ENCODE measurements around the gene ADORA2A. TPM values are rescaled to one million over a fixed set of nuclear protein-coding genes. Genes with fewer than 3 reads are reported as not detected.

Gene ADORA2A
- total RNA-seq, 2 experiments from 2014 or later: 15.5 to 16.4 TPM

DNA sequence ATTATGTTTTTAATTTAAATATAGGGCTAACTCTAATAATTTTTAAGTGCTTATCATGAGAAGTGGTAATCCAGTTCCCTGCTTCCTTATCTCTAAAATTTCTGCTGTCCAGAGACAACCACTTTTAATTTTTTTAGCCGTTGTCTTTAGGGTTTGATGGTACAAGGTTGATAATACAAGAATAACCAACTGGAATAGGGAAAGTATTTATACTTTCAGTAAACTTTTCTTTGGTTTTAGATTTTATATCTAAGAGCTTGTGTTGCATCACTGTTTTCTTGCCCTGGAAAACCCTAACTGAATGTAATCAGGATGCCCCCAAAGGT, 46.5 kb upstream of the ADORA2A start:
- intact Hi-C loops (cut with DNase I, micrococcal nuclease): no loop called here
- Histone ChIP-seq H3K4me3 (ENCODE audit: low read length) (no peak overlapping the region), H3K27me3 (ENCODE audit: control insufficient read depth in 1 of 2, insufficient read depth in 2 of 2, low read length in 2 of 2) (no peaks in the 10 kb centered on the region), H3K27ac (ENCODE audit: low read depth in 1 of 2, low read length in 2 of 2) (no peak overlapping the region), H3K36me3 (ENCODE audit: insufficient read depth, low read length) (peaks cover 23% of the 10 kb centered on the region), H3K9me3 (ENCODE audit: control insufficient read depth in 1 of 2, insufficient read depth in 1 of 2, low read length in 2 of 2) (no peaks in the 10 kb centered on the region), H3K4me1 (ENCODE audit: insufficient read depth, low read length) (peaks cover 6% of the 10 kb centered on the region)
- Mint-ChIP-seq H3K36me3 (ENCODE audit: low read depth) (peaks cover 41% of the 10 kb centered on the region), H3K27me3 (no peaks in the 10 kb centered on the region), H3K4me3 (no peak overlapping the region), H3K4me1 (ENCODE audit: low read depth) (peaks cover 37% of the 10 kb centered on the region), H3K9me3 (no peaks in the 10 kb centered on the region), H3K27ac (no peak overlapping the region)
- TF ChIP-seq, protein P1, sequence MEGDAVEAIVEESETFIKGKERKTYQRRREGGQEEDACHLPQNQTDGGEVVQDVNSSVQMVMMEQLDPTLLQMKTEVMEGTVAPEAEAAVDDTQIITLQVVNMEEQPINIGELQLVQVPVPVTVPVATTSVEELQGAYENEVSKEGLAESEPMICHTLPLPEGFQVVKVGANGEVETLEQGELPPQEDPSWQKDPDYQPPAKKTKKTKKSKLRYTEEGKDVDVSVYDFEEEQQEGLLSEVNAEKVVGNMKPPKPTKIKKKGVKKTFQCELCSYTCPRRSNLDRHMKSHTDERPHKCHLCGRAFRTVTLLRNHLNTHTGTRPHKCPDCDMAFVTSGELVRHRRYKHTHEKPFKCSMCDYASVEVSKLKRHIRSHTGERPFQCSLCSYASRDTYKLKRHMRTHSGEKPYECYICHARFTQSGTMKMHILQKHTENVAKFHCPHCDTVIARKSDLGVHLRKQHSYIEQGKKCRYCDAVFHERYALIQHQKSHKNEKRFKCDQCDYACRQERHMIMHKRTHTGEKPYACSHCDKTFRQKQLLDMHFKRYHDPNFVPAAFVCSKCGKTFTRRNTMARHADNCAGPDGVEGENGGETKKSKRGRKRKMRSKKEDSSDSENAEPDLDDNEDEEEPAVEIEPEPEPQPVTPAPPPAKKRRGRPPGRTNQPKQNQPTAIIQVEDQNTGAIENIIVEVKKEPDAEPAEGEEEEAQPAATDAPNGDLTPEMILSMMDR (IDR thresholded peaks at IDR 0.05): no peak
- DNase-seq (no peak), ATAC-seq (ENCODE audit: poor library complexity) (no peak)
- POLR2A ChIA-PET: no interaction called here
- CTCF ChIA-PET: no interaction called here

DNA sequence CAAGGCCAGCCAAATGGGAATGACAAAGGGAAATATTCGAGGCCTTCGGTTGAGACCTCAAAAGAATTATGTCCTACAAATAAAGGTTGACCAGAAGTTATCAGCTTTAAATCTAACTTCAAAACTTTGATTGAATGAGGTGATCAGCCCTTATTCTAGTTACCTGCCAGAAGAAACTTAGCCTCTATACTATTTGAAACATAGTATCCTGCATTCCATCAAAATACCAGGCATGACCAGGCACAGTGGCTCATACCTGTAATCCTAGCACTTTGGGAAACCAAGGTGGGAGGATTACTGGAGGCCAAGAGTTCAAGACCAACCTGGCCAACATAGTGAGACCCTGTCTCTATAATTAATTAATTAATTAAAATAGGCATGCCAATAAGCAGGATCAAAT, 44.3 kb upstream of the ADORA2A start:
- peaks cover 26% of the 10 kb centered on the region for H3K4me1 Mint-ChIP-seq (ENCODE audit: low read depth)
- CTCF ChIA-PET: no interaction called here
- no peaks in the 10 kb centered on the region for H3K9me3 Mint-ChIP-seq
- no peak overlapping the region for H3K27ac ChIP-seq (ENCODE audit: low read depth in 1 of 2, low read length in 2 of 2)
- no peak for DNase-seq
- H3K9me3 ChIP-seq (ENCODE audit: control insufficient read depth in 1 of 2, insufficient read depth in 1 of 2, low read length in 2 of 2): no peaks in the 10 kb centered on the region
- peaks cover 23% of the 10 kb centered on the region for H3K36me3 Mint-ChIP-seq (ENCODE audit: low read depth)
- H3K4me3 Mint-ChIP-seq: no peak overlapping the region
- POLR2A ChIA-PET: no interaction called here
- peaks cover 6% of the 10 kb centered on the region for H3K4me1 ChIP-seq (ENCODE audit: insufficient read depth, low read length)
- H3K4me3 ChIP-seq (ENCODE audit: low read length): no peak overlapping the region
- H3K36me3 ChIP-seq (ENCODE audit: insufficient read depth, low read length): peaks cover 9% of the 10 kb centered on the region
- no peaks in the 10 kb centered on the region for H3K27me3 Mint-ChIP-seq
- ATAC-seq (ENCODE audit: poor library complexity): no peak
- TF ChIP-seq, protein P1 (IDR thresholded peaks at IDR 0.05): no peak
- no peak overlapping the region for H3K27ac Mint-ChIP-seq
- H3K27me3 ChIP-seq (ENCODE audit: control insufficient read depth in 1 of 2, insufficient read depth in 2 of 2, low read length in 2 of 2): no peaks in the 10 kb centered on the region
- intact Hi-C loops (cut with DNase I, micrococcal nuclease): no loop called here

DNA sequence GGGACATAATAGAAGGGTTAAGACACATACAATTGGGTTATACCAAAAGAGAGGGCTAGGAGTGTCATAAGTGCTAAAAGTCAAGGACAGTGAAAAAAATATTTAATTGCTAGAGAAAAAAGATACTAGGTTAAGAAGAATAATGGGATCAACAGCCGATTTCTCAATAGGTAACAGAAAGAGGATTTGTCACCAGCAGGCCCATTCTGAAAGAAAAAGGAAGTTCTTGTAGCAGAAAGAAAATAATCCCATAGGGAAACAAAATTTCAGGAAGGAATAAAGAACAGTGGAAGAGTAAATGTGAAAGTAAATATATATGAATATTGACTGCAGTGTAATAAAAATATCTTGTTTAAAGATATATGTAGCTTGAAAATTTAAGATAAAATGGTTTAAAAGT, 43.3 kb upstream of the ADORA2A start:
- Histone ChIP-seq H3K36me3 (ENCODE audit: insufficient read depth, low read length) (peaks cover 5% of the 10 kb centered on the region), H3K27me3 (ENCODE audit: control insufficient read depth in 1 of 2, insufficient read depth in 2 of 2, low read length in 2 of 2) (no peaks in the 10 kb centered on the region), H3K4me3 (ENCODE audit: low read length) (no peak overlapping the region), H3K4me1 (ENCODE audit: insufficient read depth, low read length) (peaks cover 6% of the 10 kb centered on the region), H3K9me3 (ENCODE audit: control insufficient read depth in 1 of 2, insufficient read depth in 1 of 2, low read length in 2 of 2) (no peaks in the 10 kb centered on the region), H3K27ac (ENCODE audit: low read depth in 1 of 2, low read length in 2 of 2) (no peak overlapping the region)
- intact Hi-C loops (cut with DNase I, micrococcal nuclease): no loop called here
- Mint-ChIP-seq H3K9me3 (no peaks in the 10 kb centered on the region), H3K36me3 (ENCODE audit: low read depth) (peaks cover 22% of the 10 kb centered on the region), H3K27me3 (no peaks in the 10 kb centered on the region), H3K4me3 (no peak overlapping the region), H3K4me1 (ENCODE audit: low read depth) (peaks cover 15% of the 10 kb centered on the region), H3K27ac (no peak overlapping the region)
- ATAC-seq (ENCODE audit: poor library complexity) (no peak), DNase-seq (no peak)
- ChIA-PET POLR2A (no interaction called here), CTCF (no interaction called here)
- TF ChIP-seq, protein P1 (IDR thresholded peaks at IDR 0.05): no peak

All from CD4-positive, alpha-beta T cell (primary cell).